Stimulated activated CD4-positive, alpha-beta T cell treated with anti-CD3 and anti-CD28 coated beads, Interleukin-1b, Interleukin-23, amount 100 ng/mL, for 4 hours (primary cell): ENCODE data around the gene FAM120C.

Experiments used
- DNase-seq, 2 donors: peaks; one replicate each; pipeline ENCODE4 v3.0.0-alpha.2; 2020; ENCODE audit warnings: low read depth in 2 of 2

Gene FAM120C

GRCh38 chrX:54030329-54030728 is 152.7 kb downstream of the FAM120C start:
- DNase-seq, result no peak

GRCh38 chrX:54029529-54030143 is 153.4 kb downstream of the FAM120C start:
- no peak for DNase-seq

DNA sequence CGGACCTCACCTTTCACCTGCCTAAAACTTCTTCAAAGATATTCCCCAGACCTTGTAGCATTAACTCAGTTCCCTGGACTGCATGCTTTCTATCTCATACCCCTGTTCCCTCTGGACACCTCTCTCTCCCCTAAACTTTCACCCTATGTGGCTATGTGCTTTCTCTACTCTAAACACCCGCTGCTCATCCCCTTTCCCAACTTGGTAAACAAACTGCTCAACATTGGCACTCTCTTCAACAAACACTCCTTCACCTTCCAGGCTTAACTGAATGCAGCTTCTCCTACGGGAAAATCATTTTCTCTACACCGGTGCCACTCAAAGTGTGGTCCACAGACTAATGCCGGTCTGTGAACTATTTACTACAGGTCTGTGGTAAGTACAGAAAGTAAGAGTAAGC is 158.7 kb downstream of the FAM120C start:
- DNase-seq, result no peak
